Panc1 (cell line): ENCODE data around the gene CTCFL. TPM values are rescaled to one million over a fixed set of nuclear protein-coding genes. Genes with fewer than 3 reads are reported as not detected.

Experiments used
- ATAC-seq: fragments of 200-7000 bp; cut with Tn5 transposase; 2 replicates; pipeline ENCODE4 v1.9.1; 2020; ENCODE audit warnings: mild to moderate bottlenecking, moderate library complexity
- BruUV-seq: library from RNA; stranded (reverse); fragments of 400-500 nt; replicated peaks from 2 replicates; lab custom pipeline; 2021; lab: Mats Ljungman, UMichigan
- CTCF ChIA-PET: fragments of 300-600 bp; sonication (Branson Sonifier 250); formaldehyde crosslinking; loops from one replicate; lab custom pipeline; 2022; ENCODE audit warnings: antibody characterized with exemption; lab: Charles Lee
- POLR2A ChIA-PET: fragments of 300-600 bp; sonication (Branson Sonifier 250); formaldehyde crosslinking; loops from one replicate; lab custom pipeline; 2022; ENCODE audit warnings: antibody characterized with exemption; lab: Charles Lee
- DNase-seq: peaks from one replicate; pipeline ENCODE4 v3.0.0-alpha.2; 2010; ENCODE audit warnings: low read depth, low spot score
- H3K27ac ChIP-seq: 2 replicates; pipeline ENCODE4 v1.5.1; 2011; ENCODE audit warnings: mild to moderate bottlenecking, low read length, inconsistent platforms
- H3K27me3 ChIP-seq: fragments of 200-500 bp; sonication (Bioruptor generic); 2 replicates; pipeline ENCODE4 v1.6.0; 2014; ENCODE audit warnings: low read length, inconsistent platforms; ENCODE audit not compliant: control insufficient read depth, insufficient read depth
- H3K36me3 ChIP-seq: fragments of 200-500 bp; sonication (Bioruptor generic); 2 replicates; pipeline ENCODE4 v1.5.1; 2014; ENCODE audit warnings: inconsistent platforms, mild to moderate bottlenecking, low read length, moderate library complexity; ENCODE audit not compliant: control insufficient read depth, insufficient read depth
- H3K4me1 ChIP-seq: 2 replicates; pipeline ENCODE4 v1.5.1; 2011; ENCODE audit warnings: inconsistent platforms, mild to moderate bottlenecking, low read length, moderate library complexity; ENCODE audit not compliant: control insufficient read depth, insufficient read depth
- H3K4me3 ChIP-seq, 2 experiments: 2 replicates each; pipeline ENCODE4 v1.5.1; 2011 to 2012; ENCODE audit warnings: low read depth in 2 of 2, low read length in 2 of 2, mild to moderate bottlenecking in 2 of 2, inconsistent platforms in 1 of 2, moderate library complexity in 1 of 2
- H3K9me3 ChIP-seq: fragments of 200-500 bp; sonication (Bioruptor generic); 2 replicates; pipeline ENCODE4 v1.5.1; 2014; ENCODE audit warnings: low read depth, mild to moderate bottlenecking, inconsistent platforms, low read length, moderate library complexity; ENCODE audit not compliant: control insufficient read depth, insufficient read depth
- POLR2AphosphoS5 ChIP-seq: IDR thresholded peaks from 2 replicates; pipeline ENCODE4 v1.6.1; 2012; ENCODE audit warnings: mild to moderate bottlenecking, low read depth, low read length, moderate library complexity
- SIN3A ChIP-seq: IDR thresholded peaks from 2 replicates; pipeline ENCODE4 v1.6.1; 2012; ENCODE audit warnings: low read depth, mild to moderate bottlenecking, low read length, moderate library complexity, borderline replicate concordance; ENCODE audit not compliant: insufficient read depth
- TCF7L2 ChIP-seq: IDR thresholded peaks from 2 replicates; pipeline ENCODE4 v1.6.1; 2011; ENCODE audit warnings: mild to moderate bottlenecking, low read depth, low read length, inconsistent platforms
- in situ Hi-C: cut with HindIII; loops from 2 replicates; pipeline ENCODE4 v1.10.0; 2016; ENCODE audit warnings: low sequenced_read_pairs, low pct_unique_long_range_greater_than_20kb
- intact Hi-C: fragments of 100-400 bp; cut with micrococcal nuclease; formaldehyde crosslinking; loops from one replicate; pipeline ENCODE4 v1.10.0; 2022; ENCODE audit not compliant: unreplicated experiment
- total RNA-seq: library from RNA; stranded (reverse); gene quantifications from one replicate; pipeline ENCODE4 v1.2.1, GENCODE V29; 2021; ENCODE audit not compliant: unreplicated experiment
- TF ChIP-seq, protein P1 (sequence below): fragments of 450-650 bp; IDR thresholded peaks from 2 replicates; pipeline ENCODE4 v1.5.1; 2017; ENCODE audit warnings: mild to moderate bottlenecking
- TF ChIP-seq, protein P2 (sequence below), 2 experiments: IDR thresholded peaks; 2 replicates each; pipeline ENCODE4 v1.6.1; 2011 to 2012; ENCODE audit warnings: low read depth in 2 of 2, control low read depth in 1 of 2, low read length in 1 of 2, mild to moderate bottlenecking in 1 of 2, moderate library complexity in 1 of 2; ENCODE audit not compliant: insufficient read depth in 1 of 2

The CTCFL gene
- total RNA-seq, 1 experiment from 2014 or later, result 0.05 TPM

DNA sequence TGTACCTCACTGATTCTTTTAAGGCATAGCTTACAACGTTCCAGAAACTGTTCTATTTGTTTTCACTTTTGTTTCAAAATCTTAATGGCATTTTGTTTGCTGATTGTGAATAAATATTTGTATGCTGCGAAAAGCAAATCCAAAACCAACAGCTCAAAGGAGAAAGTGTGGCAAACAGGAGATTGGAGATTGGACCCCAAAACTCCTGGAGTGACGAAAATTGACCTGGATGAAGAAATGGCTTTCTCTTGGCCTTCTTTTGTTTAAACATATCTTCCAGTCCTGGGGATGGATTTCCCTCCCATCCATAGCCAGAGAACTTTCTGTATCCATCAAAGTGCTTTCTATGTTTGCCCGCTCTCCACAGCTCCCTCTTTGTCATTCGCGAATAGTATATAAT lies 2.8 kb upstream of the CTCFL start:
- CTCF ChIA-PET, result interaction anchor here (0.9 kb wide), 1 partner anchor 18 kb away, joined by 3 read pairs; no protein-coding TSS in a partner anchor
- in situ Hi-C loops, result no loop called here
- intact Hi-C loops, result no loop called here

GRCh38 chr20:57526885-57527460 lies 2.0 kb upstream of the CTCFL start:
- intact Hi-C loops, result no loop called here
- H3K4me1 ChIP-seq, result no peaks in the 10 kb centered on the region
- POLR2A ChIA-PET, result interaction anchor here (0.6 kb wide), 1 partner anchor 499 kb away, joined by 5 read pairs; no protein-coding TSS in a partner anchor
- in situ Hi-C loops, result no loop called here
- H3K27ac ChIP-seq, result no peak overlapping the region
- ATAC-seq (no peak), DNase-seq (no peak)
- no peaks in the 10 kb centered on the region for H3K9me3 ChIP-seq
- no peaks in the 10 kb centered on the region for H3K27me3 ChIP-seq
- CTCF ChIA-PET, result interaction anchor here (0.6 to 0.9 kb wide), 5 partner anchors 19 to 1183 kb away, joined by 3 to 5 read pairs (median 3); no protein-coding TSS in a partner anchor
- TF ChIP-seq POLR2AphosphoS5 (no peak), TCF7L2 (no peak)
- TF ChIP-seq, protein P1, sequence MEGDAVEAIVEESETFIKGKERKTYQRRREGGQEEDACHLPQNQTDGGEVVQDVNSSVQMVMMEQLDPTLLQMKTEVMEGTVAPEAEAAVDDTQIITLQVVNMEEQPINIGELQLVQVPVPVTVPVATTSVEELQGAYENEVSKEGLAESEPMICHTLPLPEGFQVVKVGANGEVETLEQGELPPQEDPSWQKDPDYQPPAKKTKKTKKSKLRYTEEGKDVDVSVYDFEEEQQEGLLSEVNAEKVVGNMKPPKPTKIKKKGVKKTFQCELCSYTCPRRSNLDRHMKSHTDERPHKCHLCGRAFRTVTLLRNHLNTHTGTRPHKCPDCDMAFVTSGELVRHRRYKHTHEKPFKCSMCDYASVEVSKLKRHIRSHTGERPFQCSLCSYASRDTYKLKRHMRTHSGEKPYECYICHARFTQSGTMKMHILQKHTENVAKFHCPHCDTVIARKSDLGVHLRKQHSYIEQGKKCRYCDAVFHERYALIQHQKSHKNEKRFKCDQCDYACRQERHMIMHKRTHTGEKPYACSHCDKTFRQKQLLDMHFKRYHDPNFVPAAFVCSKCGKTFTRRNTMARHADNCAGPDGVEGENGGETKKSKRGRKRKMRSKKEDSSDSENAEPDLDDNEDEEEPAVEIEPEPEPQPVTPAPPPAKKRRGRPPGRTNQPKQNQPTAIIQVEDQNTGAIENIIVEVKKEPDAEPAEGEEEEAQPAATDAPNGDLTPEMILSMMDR, result peak; percentile 28
- TF ChIP-seq, protein P2, sequence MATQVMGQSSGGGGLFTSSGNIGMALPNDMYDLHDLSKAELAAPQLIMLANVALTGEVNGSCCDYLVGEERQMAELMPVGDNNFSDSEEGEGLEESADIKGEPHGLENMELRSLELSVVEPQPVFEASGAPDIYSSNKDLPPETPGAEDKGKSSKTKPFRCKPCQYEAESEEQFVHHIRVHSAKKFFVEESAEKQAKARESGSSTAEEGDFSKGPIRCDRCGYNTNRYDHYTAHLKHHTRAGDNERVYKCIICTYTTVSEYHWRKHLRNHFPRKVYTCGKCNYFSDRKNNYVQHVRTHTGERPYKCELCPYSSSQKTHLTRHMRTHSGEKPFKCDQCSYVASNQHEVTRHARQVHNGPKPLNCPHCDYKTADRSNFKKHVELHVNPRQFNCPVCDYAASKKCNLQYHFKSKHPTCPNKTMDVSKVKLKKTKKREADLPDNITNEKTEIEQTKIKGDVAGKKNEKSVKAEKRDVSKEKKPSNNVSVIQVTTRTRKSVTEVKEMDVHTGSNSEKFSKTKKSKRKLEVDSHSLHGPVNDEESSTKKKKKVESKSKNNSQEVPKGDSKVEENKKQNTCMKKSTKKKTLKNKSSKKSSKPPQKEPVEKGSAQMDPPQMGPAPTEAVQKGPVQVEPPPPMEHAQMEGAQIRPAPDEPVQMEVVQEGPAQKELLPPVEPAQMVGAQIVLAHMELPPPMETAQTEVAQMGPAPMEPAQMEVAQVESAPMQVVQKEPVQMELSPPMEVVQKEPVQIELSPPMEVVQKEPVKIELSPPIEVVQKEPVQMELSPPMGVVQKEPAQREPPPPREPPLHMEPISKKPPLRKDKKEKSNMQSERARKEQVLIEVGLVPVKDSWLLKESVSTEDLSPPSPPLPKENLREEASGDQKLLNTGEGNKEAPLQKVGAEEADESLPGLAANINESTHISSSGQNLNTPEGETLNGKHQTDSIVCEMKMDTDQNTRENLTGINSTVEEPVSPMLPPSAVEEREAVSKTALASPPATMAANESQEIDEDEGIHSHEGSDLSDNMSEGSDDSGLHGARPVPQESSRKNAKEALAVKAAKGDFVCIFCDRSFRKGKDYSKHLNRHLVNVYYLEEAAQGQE (IDR thresholded peaks at IDR 0.05; ENCODE audit: insufficient read depth in 1 of 2, low read depth in 2 of 2, low read length in 1 of 2), result no peak
- H3K36me3 ChIP-seq, result no peaks in the 10 kb centered on the region
- BruUV-seq, result no TSS peak
- no peak overlapping the region for H3K4me3 ChIP-seq

More for the DNA sequence above, 2.8 kb upstream of the CTCFL start:
- TF ChIP-seq, protein P1, result no peak
- TF ChIP-seq SIN3A, result no peak
- TF ChIP-seq, protein P2 (IDR thresholded peaks at IDR 0.05; ENCODE audit: insufficient read depth in 1 of 2, low read depth in 2 of 2, low read length in 1 of 2), result no peak
- TF ChIP-seq TCF7L2, result no peak
- no peak for TF ChIP-seq POLR2AphosphoS5
- DNase-seq (no peak), ATAC-seq (no peak)
- Histone ChIP-seq H3K27me3 (no peaks in the 10 kb centered on the region; the same call in 1 of the 2 replicates), H3K4me3 (no peak overlapping the region), H3K4me1 (no peaks in the 10 kb centered on the region), H3K36me3 (no peaks in the 10 kb centered on the region), H3K27ac (no peak overlapping the region), H3K9me3 (no peaks in the 10 kb centered on the region)
- POLR2A ChIA-PET, result interaction anchor here (0.6 kb wide), 1 partner anchor 500 kb away, joined by 5 read pairs; no protein-coding TSS in a partner anchor
- no TSS peak for BruUV-seq
